HUES48 (cell line): ENCODE measurements around the gene TIMM44.

Experiments
- H3K27ac ChIP-seq: one replicate; pipeline ENCODE4 v1.7.0; 2013; ENCODE audit warnings: low read depth, low read length, inconsistent platforms
- H3K27me3 ChIP-seq: 2 replicates; pipeline ENCODE4 v1.6.1; 2013; ENCODE audit warnings: mild to moderate bottlenecking, low read length; ENCODE audit not compliant: control insufficient read depth, insufficient read depth
- H3K36me3 ChIP-seq: 2 replicates; pipeline ENCODE4 v1.6.1; 2013; ENCODE audit warnings: low read length; ENCODE audit not compliant: control insufficient read depth, insufficient read depth
- H3K4me1 ChIP-seq: 2 replicates; pipeline ENCODE4 v1.6.1; 2013; ENCODE audit warnings: mild to moderate bottlenecking, low read length; ENCODE audit not compliant: control insufficient read depth, insufficient read depth
- H3K4me3 ChIP-seq: 2 replicates; pipeline ENCODE4 v1.5.1; 2013; ENCODE audit warnings: mild to moderate bottlenecking, low read depth, low read length
- H3K9ac ChIP-seq: 2 replicates; pipeline ENCODE4 v1.6.1; 2013; ENCODE audit warnings: mild to moderate bottlenecking, low read depth, low read length, moderate library complexity
- H3K9me3 ChIP-seq: 2 replicates; pipeline ENCODE4 v1.6.1; 2013; ENCODE audit warnings: low read length; ENCODE audit not compliant: control insufficient read depth, insufficient read depth

TIMM44 gene

GRCh38 chr19:7917267-7918061 lies 26.0 kb downstream of the TIMM44 start:
- Histone ChIP-seq H3K9ac (no peak overlapping the region), H3K36me3 (peaks cover 9% of the 10 kb centered on the region; the same call in 1 of the 2 replicates), H3K4me3 (peak overlapping the region; percentile 62), H3K9me3 (no peaks in the 10 kb centered on the region), H3K27me3 (peaks cover 44% of the 10 kb centered on the region), H3K27ac (no peak overlapping the region), H3K4me1 (peaks cover 5% of the 10 kb centered on the region; the same call in 1 of the 2 replicates)

DNA sequence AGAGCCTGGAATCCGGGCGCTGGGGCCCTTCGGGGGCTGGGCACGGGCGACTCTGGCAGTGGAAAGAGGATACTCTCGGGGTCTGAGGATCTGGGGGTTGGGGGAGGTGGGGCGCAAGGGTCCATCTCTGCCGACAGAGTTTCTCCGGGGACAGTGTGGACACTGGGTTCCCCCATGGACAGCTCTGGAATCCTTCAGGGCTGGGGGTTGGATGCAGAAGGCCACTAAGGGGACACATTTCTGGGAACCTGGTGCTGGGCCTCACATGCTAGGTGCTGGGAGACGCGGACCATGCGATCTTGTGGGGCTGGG lies 26.6 kb downstream of the TIMM44 start:
- H3K27me3 ChIP-seq, result peaks cover 44% of the 10 kb centered on the region
- H3K9me3 ChIP-seq, result no peaks in the 10 kb centered on the region
- H3K4me1 ChIP-seq, result peaks cover 5% of the 10 kb centered on the region; the same call in 1 of the 2 replicates
- no peak overlapping the region for H3K9ac ChIP-seq
- peaks cover 7% of the 10 kb centered on the region; the same call in 1 of the 2 replicates for H3K36me3 ChIP-seq
- peak overlapping the region; percentile 62 for H3K4me3 ChIP-seq
- H3K27ac ChIP-seq, result no peak overlapping the region

GRCh38 chr19:7916103-7916954 lies 27.1 kb downstream of the TIMM44 start:
- Histone ChIP-seq H3K9ac (no peak overlapping the region), H3K27me3 (peaks cover 44% of the 10 kb centered on the region), H3K9me3 (no peaks in the 10 kb centered on the region), H3K4me1 (peaks cover 5% of the 10 kb centered on the region; the same call in 1 of the 2 replicates), H3K36me3 (peaks cover 12% of the 10 kb centered on the region), H3K27ac (no peak overlapping the region), H3K4me3 (peak overlapping the region; percentile 62)

GRCh38 chr19:7915250-7916102 lies 28.0 kb downstream of the TIMM44 start:
- no peak overlapping the region for H3K9ac ChIP-seq
- H3K4me1 ChIP-seq, result peaks cover 5% of the 10 kb centered on the region; the same call in 1 of the 2 replicates
- peak overlapping the region; percentile 62; the same call in 1 of the 2 replicates for H3K4me3 ChIP-seq
- H3K27me3 ChIP-seq, result peaks cover 44% of the 10 kb centered on the region
- H3K27ac ChIP-seq, result no peak overlapping the region
- peaks cover 19% of the 10 kb centered on the region for H3K36me3 ChIP-seq
- no peaks in the 10 kb centered on the region for H3K9me3 ChIP-seq

GRCh38 chr19:7914598-7915045 lies 28.8 kb downstream of the TIMM44 start, which contains the start of gene TGFBR3L:
Gene TGFBR3L, plus strand, starts transcription at chr19:7914830.
- Histone ChIP-seq H3K27ac (no peak within 1 kb of the TSS), H3K4me1 (peaks cover 2% of the 10 kb centered on the region; the same call in 1 of the 2 replicates), H3K9ac (no peak within 1 kb of the TSS), H3K4me3 (peak within 1 kb of the TSS; percentile 62; the same call in 1 of the 2 replicates), H3K27me3 (peaks cover 44% of the 10 kb centered on the region), H3K36me3 (peaks cover 27% of the 10 kb centered on the region), H3K9me3 (no peaks in the 10 kb centered on the region)

GRCh38 chr19:7914099-7914498 lies 29.4 kb downstream of the TIMM44 start:
- Histone ChIP-seq H3K27me3 (peaks cover 44% of the 10 kb centered on the region), H3K9me3 (no peaks in the 10 kb centered on the region), H3K4me1 (no peaks in the 10 kb centered on the region; the same call in 1 of the 2 replicates), H3K9ac (no peak overlapping the region), H3K27ac (no peak overlapping the region), H3K4me3 (no peak overlapping the region), H3K36me3 (peaks cover 27% of the 10 kb centered on the region)

- Histone ChIP-seq H3K4me3 (no peak overlapping the region), H3K9ac (no peak overlapping the region), H3K36me3 (peaks cover 27% of the 10 kb centered on the region), H3K27ac (no peak overlapping the region), H3K4me1 (no peaks in the 10 kb centered on the region; the same call in 1 of the 2 replicates), H3K27me3 (peaks cover 41% of the 10 kb centered on the region), H3K9me3 (no peaks in the 10 kb centered on the region)
Measured at GRCh38 chr19:7913652-7914051, 29.8 kb downstream of the TIMM44 start.

DNA sequence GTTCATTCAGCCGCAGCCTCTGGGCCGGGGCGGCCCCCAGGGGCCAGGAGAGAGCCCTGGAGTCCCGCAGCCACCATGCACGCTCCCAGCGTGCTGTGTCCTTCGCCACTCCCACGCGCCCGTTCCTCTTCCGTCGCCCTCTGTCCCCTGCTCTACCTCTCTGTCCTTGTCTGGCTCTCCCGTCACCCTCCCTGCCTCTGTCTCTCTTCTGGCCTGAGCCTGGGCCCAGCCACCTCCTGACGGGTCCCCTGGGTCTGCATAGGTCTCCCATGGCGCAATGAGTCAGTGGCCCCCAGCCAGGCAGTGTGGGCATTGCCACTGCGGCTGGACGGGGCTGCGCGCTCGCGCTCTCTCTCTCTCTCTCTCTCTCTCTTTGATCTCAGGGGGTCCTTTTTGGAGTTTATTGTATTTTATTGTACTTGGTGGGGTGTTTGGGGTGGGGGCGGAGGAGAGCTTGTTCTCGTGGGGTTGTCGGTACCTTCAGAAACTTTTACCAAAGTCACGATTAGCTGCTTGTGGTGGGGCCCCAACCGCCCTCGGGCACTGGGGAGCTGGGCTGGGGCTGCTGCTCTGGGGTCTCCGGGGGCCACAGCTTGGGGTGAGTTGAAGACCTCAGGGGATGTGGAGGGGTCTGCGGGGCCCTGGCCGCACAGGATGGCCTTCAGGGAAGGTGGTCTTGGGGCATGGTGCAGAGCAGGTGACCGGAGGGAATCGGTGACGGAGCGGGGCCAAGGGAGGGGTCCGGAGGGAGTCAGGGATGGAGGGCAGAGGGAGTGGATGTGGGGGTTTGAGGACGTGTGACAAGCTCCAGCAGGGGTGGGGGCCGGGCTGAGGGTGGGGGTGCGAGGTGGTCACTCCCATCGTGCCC lies 30.5 kb downstream of the TIMM44 start:
- no peak overlapping the region for H3K9ac ChIP-seq
- H3K4me1 ChIP-seq, result no peaks in the 10 kb centered on the region; the same call in 1 of the 2 replicates
- no peaks in the 10 kb centered on the region for H3K9me3 ChIP-seq
- H3K36me3 ChIP-seq, result peaks cover 27% of the 10 kb centered on the region
- H3K27me3 ChIP-seq, result peaks cover 33% of the 10 kb centered on the region
- H3K4me3 ChIP-seq, result no peak overlapping the region
- H3K27ac ChIP-seq, result no peak overlapping the region

DNA sequence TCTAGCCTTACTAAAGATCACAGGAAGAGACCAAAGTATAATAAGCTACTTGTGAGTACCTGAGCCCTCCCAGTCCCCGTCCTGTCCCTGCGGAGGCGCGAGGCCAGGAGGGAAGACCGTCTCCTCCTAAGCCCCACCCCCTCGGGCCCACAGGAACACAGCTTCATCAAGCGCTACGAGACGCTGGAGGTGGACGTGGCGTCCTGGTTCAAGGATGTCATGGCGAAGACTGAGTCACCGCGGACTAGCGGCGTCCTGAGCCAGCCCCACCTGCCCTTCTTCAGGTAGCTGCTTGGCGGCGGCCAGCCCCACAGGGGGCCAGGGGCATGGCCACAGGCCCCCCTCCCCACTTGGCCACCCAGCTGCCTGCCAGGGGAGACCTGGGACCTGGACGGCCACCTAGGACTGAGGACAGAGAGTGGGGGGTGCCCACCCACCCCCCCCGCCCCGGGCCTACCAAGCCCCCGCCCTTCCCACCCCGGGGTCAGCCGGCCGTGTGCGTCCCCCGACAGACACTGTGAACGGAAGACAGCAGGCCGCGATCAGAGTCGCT lies 31.2 kb downstream of the TIMM44 start:
- peaks cover 26% of the 10 kb centered on the region for H3K27me3 ChIP-seq
- H3K4me1 ChIP-seq, result no peaks in the 10 kb centered on the region; the same call in 1 of the 2 replicates
- H3K9me3 ChIP-seq, result no peaks in the 10 kb centered on the region
- H3K27ac ChIP-seq, result no peak overlapping the region
- H3K9ac ChIP-seq, result no peak overlapping the region
- peaks cover 27% of the 10 kb centered on the region for H3K36me3 ChIP-seq
- H3K4me3 ChIP-seq, result no peak overlapping the region
